ENCODE measurements around the gene DGKD. TPM values are rescaled to one million over a fixed set of nuclear protein-coding genes. Genes with fewer than 3 reads are reported as not detected.

Gene DGKD
- total RNA-seq, 2 experiments from 2014 or later, result 44.2 to 46.4 TPM

DNA sequence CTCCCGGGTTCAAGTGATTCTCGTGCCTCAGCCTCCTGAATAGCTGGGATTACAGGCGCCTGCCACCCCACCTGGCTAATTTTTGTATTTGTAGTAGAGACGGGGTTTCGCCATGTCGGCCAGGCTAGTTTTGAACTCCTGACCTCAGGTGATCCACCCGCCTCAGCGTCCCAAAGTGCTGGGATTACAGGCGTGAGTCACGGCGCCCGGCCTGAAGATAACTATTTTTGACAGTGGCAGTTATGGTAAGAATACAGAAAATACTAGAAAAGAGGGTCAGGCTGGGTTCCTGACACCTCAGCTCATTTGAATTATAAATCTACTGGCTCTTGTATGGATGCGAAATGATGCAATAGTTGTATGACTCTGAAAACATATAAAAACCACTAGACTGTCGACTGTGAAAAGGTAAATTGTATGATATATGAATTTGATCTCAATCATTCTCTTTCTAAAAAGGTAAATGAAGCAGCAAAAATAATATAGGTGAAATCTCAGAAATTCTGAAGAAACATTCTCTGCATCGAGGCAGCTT lies 11.1 kb upstream of the DGKD start:
- Mint-ChIP-seq H3K4me3 (no peak overlapping the region), H3K4me1 (ENCODE audit: low read depth) (no peaks in the 10 kb centered on the region), H3K36me3 (no peaks in the 10 kb centered on the region), H3K27me3 (no peaks in the 10 kb centered on the region), H3K27ac (no peak overlapping the region), H3K9me3 (no peaks in the 10 kb centered on the region)
- intact Hi-C loops (cut with micrococcal nuclease), result no loop called here
- DNase-seq, result no peak
- POLR2A ChIA-PET, result interaction anchor here (0.6 kb wide), 2 partner anchors 164 to 650 kb away, joined by 3 read pairs; no protein-coding TSS in a partner anchor
- CTCF ChIA-PET, result interaction anchor here (0.7 kb wide), 1 partner anchor 12 kb away, joined by 10 read pairs; no protein-coding TSS in a partner anchor

DNA sequence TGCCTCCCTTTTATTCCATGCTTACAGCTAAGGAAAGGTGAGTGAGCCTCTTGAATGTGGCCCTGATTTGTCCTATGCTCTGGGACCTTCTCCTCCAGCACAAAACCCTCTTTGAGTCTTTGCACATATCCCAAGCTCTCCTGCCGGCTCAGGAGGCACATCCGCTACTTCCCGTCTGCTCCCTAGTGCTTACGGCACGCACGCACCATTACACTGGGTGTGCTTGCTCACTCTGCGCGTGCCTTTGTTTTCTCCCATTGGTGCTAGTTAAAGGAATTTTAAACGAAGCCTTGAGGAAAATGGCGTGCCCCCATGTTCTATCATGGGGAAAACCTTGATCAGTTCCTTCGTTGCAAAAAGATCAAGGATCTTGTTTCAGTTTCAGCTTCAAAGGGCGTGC lies 7.9 kb upstream of the DGKD start:
- Mint-ChIP-seq H3K9me3 (no peaks in the 10 kb centered on the region), H3K4me1 (ENCODE audit: low read depth) (peaks cover 16% of the 10 kb centered on the region), H3K36me3 (no peaks in the 10 kb centered on the region), H3K27ac (no peak overlapping the region), H3K27me3 (no peaks in the 10 kb centered on the region), H3K4me3 (no peak overlapping the region)
- DNase-seq, result no peak
- intact Hi-C loops (cut with micrococcal nuclease), result no loop called here
- ChIA-PET POLR2A (no interaction called here), CTCF (no interaction called here)

GRCh38 chr2:233346930-233347329 lies 7.4 kb upstream of the DGKD start:
- Mint-ChIP-seq H3K4me3 (no peak overlapping the region), H3K4me1 (ENCODE audit: low read depth) (peaks cover 17% of the 10 kb centered on the region), H3K36me3 (no peaks in the 10 kb centered on the region), H3K27ac (no peak overlapping the region), H3K9me3 (no peaks in the 10 kb centered on the region), H3K27me3 (no peaks in the 10 kb centered on the region)
- intact Hi-C loops (cut with micrococcal nuclease), result no loop called here
- CTCF ChIA-PET, result interaction anchor here (0.8 kb wide), 1 partner anchor 10 kb away, joined by 3 read pairs; no protein-coding TSS in a partner anchor
- POLR2A ChIA-PET, result no interaction called here
- DNase-seq, result no peak

DNA sequence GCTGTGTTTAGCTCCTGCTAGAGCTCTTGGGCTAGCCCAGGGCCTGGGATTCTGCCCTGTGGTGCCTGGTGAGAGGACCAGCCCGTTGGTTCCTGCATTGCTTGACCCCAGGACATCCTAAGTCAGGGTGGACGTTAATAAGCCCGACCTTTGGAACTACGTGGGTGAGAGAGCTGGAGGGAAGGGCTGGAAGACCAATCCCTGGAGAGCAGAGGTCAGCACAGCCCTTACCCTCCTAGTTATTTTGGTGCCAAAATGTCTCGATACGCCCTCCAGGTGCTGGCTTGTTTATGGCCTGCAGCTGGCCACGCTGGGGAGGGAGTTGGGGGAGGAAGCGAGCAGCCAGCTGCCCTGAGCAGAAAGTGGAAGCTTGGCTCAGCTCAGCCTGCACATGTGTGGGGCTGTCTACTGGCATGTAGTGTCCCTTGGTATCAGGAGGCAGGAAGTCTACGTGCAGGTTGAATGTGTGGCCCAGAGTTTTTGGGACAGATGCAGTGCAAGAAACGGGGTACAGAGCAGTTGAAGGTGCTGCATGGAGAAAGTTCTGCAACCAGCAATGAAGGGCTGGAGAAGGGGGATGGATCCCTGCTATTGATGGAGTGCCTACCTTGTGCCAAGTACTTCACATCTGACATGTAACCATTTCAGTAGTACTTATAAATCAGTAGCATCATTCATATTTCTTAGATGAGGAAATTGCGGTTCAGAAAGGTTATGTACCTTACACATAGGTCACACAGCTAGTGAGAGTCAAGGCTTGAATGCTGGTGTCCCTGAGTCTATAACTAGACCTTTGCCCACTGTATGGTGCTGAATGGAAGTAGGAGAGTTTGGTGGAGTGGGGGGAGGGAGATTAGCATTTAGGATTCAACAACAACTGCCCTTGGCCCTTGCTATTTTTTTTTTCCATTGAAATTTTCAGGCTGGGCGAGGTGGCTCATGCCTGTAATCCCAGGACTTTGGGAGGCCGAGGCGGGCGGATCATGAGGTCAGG lies 5.0 kb upstream of the DGKD start:
- CTCF ChIA-PET, result interaction anchor here (1.3 kb wide), 1 partner anchor 94 kb away, joined by 4 read pairs; no protein-coding TSS in a partner anchor
- H3K9me3 Mint-ChIP-seq, result no peaks in the 10 kb centered on the region
- H3K4me3 Mint-ChIP-seq, result no peak overlapping the region
- H3K27me3 Mint-ChIP-seq, result no peaks in the 10 kb centered on the region
- intact Hi-C loops (cut with micrococcal nuclease), result no loop called here
- DNase-seq, result no peak
- H3K36me3 Mint-ChIP-seq, result no peaks in the 10 kb centered on the region
- no peak overlapping the region for H3K27ac Mint-ChIP-seq
- H3K4me1 Mint-ChIP-seq (ENCODE audit: low read depth), result peaks cover 24% of the 10 kb centered on the region
- POLR2A ChIA-PET, result no interaction called here

GRCh38 chr2:233350708-233351107 lies 3.6 kb upstream of the DGKD start:
- H3K4me3 Mint-ChIP-seq, result no peak overlapping the region
- H3K27ac Mint-ChIP-seq, result peak overlapping the region; percentile 11
- DNase-seq, result peak; percentile 52
- H3K4me1 Mint-ChIP-seq (ENCODE audit: low read depth), result peaks cover 30% of the 10 kb centered on the region
- H3K36me3 Mint-ChIP-seq, result no peaks in the 10 kb centered on the region
- H3K9me3 Mint-ChIP-seq, result no peaks in the 10 kb centered on the region
- CTCF ChIA-PET, result interaction anchor here (1.3 kb wide), 1 partner anchor 92 kb away, joined by 4 read pairs; no protein-coding TSS in a partner anchor
- H3K27me3 Mint-ChIP-seq, result no peaks in the 10 kb centered on the region
- intact Hi-C loops (cut with micrococcal nuclease), result loop anchor here (5.0 to 10.0 kb wide), 4 partner anchors 62 to 266 kb away; no protein-coding TSS in a partner anchor
- POLR2A ChIA-PET, result no interaction called here

DNA sequence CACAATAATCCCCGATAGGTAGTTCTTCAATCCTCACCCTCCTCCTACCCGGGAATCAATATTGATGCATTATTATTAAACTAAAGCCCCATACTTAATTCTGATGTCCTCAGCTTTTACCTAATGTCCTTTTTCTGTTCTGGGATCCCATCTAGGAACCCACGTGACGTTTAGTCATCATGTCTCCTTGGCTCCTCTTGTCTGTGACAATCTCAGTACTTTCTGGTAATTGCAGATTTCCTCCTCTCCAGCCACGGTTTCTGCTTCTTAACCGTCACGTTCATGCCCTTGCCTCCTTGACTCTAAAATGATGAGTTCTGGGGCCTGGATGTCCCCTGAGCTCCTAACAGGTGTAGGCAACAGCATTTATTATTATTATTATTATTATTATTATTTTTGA lies 2.9 kb upstream of the DGKD start:
- Mint-ChIP-seq H3K36me3 (no peaks in the 10 kb centered on the region), H3K4me1 (ENCODE audit: low read depth) (peaks cover 37% of the 10 kb centered on the region), H3K9me3 (no peaks in the 10 kb centered on the region), H3K27me3 (no peaks in the 10 kb centered on the region), H3K4me3 (no peak overlapping the region), H3K27ac (no peak overlapping the region)
- intact Hi-C loops (cut with micrococcal nuclease), result loop anchor here (5.0 to 10.0 kb wide), 4 partner anchors 61 to 267 kb away; no protein-coding TSS in a partner anchor
- CTCF ChIA-PET, result no interaction called here
- DNase-seq, result no peak
- POLR2A ChIA-PET, result no interaction called here

GRCh38 chr2:233352141-233352842 lies 2.0 kb upstream of the DGKD start:
- Mint-ChIP-seq H3K27ac (no peak overlapping the region), H3K4me1 (ENCODE audit: low read depth) (peaks cover 45% of the 10 kb centered on the region), H3K9me3 (no peaks in the 10 kb centered on the region), H3K36me3 (no peaks in the 10 kb centered on the region), H3K4me3 (no peak overlapping the region), H3K27me3 (no peaks in the 10 kb centered on the region)
- DNase-seq, result no peak
- ChIA-PET POLR2A (no interaction called here), CTCF (no interaction called here)
- intact Hi-C loops (cut with micrococcal nuclease), result loop anchor here (5.0 to 10.0 kb wide), 4 partner anchors 60 to 267 kb away; no protein-coding TSS in a partner anchor

DNA sequence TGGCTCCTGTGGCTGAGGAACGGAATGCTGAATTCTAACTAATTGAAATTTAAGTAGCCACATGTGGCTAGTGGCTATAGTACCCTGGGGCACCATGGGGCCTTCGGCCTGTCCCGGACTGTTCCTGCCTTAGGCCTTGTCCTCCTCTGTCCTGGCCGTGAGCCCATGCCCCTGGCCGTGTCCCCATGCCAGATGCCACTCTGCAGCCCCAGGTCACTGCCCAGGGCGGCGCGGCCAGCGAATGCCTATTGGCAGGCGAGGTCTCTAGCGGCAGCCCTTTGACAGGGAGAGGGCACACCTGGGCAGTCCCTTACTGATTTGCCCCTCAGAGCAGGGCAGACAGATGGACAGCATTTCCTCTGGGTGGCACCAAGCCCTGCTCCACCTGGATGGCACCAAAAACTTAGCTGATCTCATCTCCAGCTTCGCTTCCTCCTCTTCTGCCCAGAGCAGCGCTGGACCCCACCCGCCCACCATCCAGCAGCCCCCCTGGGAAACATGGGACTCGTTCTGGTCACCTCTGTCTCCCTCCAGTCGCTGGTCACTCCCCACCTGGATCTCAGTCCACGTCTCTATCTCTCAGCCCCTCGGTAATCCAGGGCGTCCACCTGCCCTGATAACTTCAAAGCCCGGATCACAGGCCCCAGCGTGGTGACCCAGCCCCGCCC lies 1.1 kb upstream of the DGKD start:
- peak overlapping the region; percentile 80 for H3K27ac Mint-ChIP-seq
- peak overlapping the region; percentile 83 for H3K4me3 Mint-ChIP-seq
- no peaks in the 10 kb centered on the region for H3K36me3 Mint-ChIP-seq
- intact Hi-C loops (cut with micrococcal nuclease), result loop anchor here (1.0 to 10.0 kb wide), 5 partner anchors 59 to 268 kb away; partner anchors contain the start of gene USP40
- no peaks in the 10 kb centered on the region for H3K9me3 Mint-ChIP-seq
- no peaks in the 10 kb centered on the region for H3K27me3 Mint-ChIP-seq
- peaks cover 50% of the 10 kb centered on the region for H3K4me1 Mint-ChIP-seq (ENCODE audit: low read depth)
- DNase-seq, result no peak
- CTCF ChIA-PET, result interaction anchor here (0.7 to 2.1 kb wide), 6 partner anchors 21 to 90 kb away, joined by 3 to 14 read pairs (median 3); no protein-coding TSS in a partner anchor
- POLR2A ChIA-PET, result interaction anchor here (1.0 to 1.5 kb wide), 3 partner anchors 16 to 85 kb away, joined by 3 to 7 read pairs (median 3); no protein-coding TSS in a partner anchor

GRCh38 chr2:233354500-233354924 lies 218 bp downstream of the DGKD start:
- Mint-ChIP-seq H3K27ac (no peak overlapping the region), H3K27me3 (no peaks in the 10 kb centered on the region), H3K4me3 (no peak overlapping the region), H3K36me3 (peaks cover 5% of the 10 kb centered on the region), H3K9me3 (no peaks in the 10 kb centered on the region), H3K4me1 (ENCODE audit: low read depth) (peaks cover 61% of the 10 kb centered on the region)
- POLR2A ChIA-PET, result interaction anchor here (1.2 to 1.7 kb wide), 3 partner anchors 11 to 86 kb away, joined by 3 to 7 read pairs (median 4); no protein-coding TSS in a partner anchor
- intact Hi-C loops (cut with micrococcal nuclease), result loop anchor here (5.0 to 10.0 kb wide), 4 partner anchors 58 to 270 kb away; no protein-coding TSS in a partner anchor
- CTCF ChIA-PET, result interaction anchor here (1.0 to 2.1 kb wide), 3 partner anchors 32 to 89 kb away, joined by 3 to 14 read pairs (median 3); no protein-coding TSS in a partner anchor
- DNase-seq, result no peak

GRCh38 chr2:233354971-233355574 lies 779 bp downstream of the DGKD start:
- peaks cover 5% of the 10 kb centered on the region for H3K36me3 Mint-ChIP-seq
- peak overlapping the region; percentile 40 for H3K27ac Mint-ChIP-seq
- H3K4me3 Mint-ChIP-seq, result peak overlapping the region; percentile 78
- no peaks in the 10 kb centered on the region for H3K9me3 Mint-ChIP-seq
- ChIA-PET CTCF (interaction anchor here (2.1 kb wide), 1 partner anchor 88 kb away, joined by 14 read pairs; no protein-coding TSS in a partner anchor), POLR2A (interaction anchor here (1.5 to 1.7 kb wide), 2 partner anchors 11 to 87 kb away, joined by 4 to 7 read pairs; no protein-coding TSS in a partner anchor)
- intact Hi-C loops (cut with micrococcal nuclease), result loop anchor here (5.0 to 10.0 kb wide), 4 partner anchors 57 to 270 kb away; no protein-coding TSS in a partner anchor
- DNase-seq, result peak; percentile 24
- peaks cover 62% of the 10 kb centered on the region for H3K4me1 Mint-ChIP-seq (ENCODE audit: low read depth)
- no peaks in the 10 kb centered on the region for H3K27me3 Mint-ChIP-seq

Data from activated CD4-positive, alpha-beta memory T cell treated with anti-CD3 and anti-CD28 coated beads for 36 hours (primary cell).